ENCODE results near the gene SYNPO. TPM values are rescaled to one million over a fixed set of nuclear protein-coding genes. Genes with fewer than 3 reads are reported as not detected.

The SYNPO gene
- total and polyA plus RNA-seq, 2 experiments from 2014 or later: 7.1 to 8.4 TPM

DNA sequence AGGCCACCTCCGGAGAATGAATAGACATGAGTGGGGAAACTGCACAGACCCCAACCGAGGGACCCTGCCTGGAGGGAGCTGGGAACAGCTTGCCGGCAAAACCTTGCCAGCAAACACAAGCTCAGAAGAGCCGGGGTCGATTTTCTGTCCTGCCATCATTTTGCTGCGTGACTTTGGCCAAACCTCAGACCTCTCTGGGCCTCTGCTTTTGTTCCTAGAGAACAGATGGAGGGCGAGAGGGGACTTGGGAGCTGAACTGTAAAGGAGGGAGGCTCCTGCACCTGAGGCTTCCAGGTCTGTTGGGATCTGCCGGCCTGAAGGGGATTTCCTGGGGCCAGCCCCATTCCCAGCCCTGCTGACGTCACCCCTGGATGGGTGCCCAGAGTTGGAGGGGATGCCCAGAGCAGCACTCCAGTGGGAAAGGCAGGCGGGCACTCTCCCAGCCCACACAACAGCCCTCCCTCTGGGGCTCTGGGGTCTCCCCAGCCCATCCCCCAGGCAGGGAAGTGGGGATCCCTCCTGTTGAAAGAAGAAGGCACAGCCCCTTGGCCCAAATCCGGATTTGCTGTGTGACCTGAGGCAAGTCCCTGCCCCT, 40.4 kb upstream of the SYNPO start:
- no peaks in the 10 kb centered on the region for H4K20me1 ChIP-seq (ENCODE audit: insufficient read depth, poor library complexity, severe bottlenecking)
- WGBS (ENCODE audit: low lambda C conversion rate, missing lambda C conversion rate): 65% methylated on average over 11 of the region's 11 CpGs
- no peak overlapping the region for H2AFZ ChIP-seq
- H3K27me3 ChIP-seq: no peaks in the 10 kb centered on the region
- H3K9me3 ChIP-seq (ENCODE audit: low read depth): no peaks in the 10 kb centered on the region
- H3K4me3 ChIP-seq: no peak overlapping the region
- H3K79me2 ChIP-seq: no peaks in the 10 kb centered on the region
- no peak for TF ChIP-seq CTCF (IDR thresholded peaks at IDR 0.05; ENCODE audit: poor library complexity)
- no peak for TF ChIP-seq EZH2 (IDR thresholded peaks at IDR 0.05; ENCODE audit: borderline replicate concordance)
- TF ChIP-seq EZH2phosphoT487 (IDR thresholded peaks at IDR 0.05; ENCODE audit: low read depth, severe bottlenecking, unreplicated experiment): no peak
- no peaks in the 10 kb centered on the region for H3K9me2 ChIP-seq (replicated peaks; ENCODE audit: insufficient read depth)
- H3K4me2 ChIP-seq: peak overlapping the region; percentile 77
- H3K27ac ChIP-seq: peak overlapping the region; percentile 96
- H3K36me3 ChIP-seq (replicated peaks; ENCODE audit: insufficient read depth, low read depth): no peaks in the 10 kb centered on the region
- DNase-seq (ENCODE audit: low spot score): peak; percentile 80
- peaks cover 56% of the 10 kb centered on the region for H3K4me1 ChIP-seq (ENCODE audit: insufficient read depth)

- Histone ChIP-seq H3K9me3 (ENCODE audit: low read depth) (no peaks in the 10 kb centered on the region), H3K27me3 (no peaks in the 10 kb centered on the region), H3K79me2 (no peaks in the 10 kb centered on the region), H3K4me2 (peak overlapping the region; percentile 77), H4K20me1 (ENCODE audit: insufficient read depth, poor library complexity, severe bottlenecking) (no peaks in the 10 kb centered on the region), H3K36me3 (replicated peaks; ENCODE audit: insufficient read depth, low read depth) (no peaks in the 10 kb centered on the region), H2AFZ (no peak overlapping the region), H3K27ac (peak overlapping the region; percentile 96), H3K4me3 (no peak overlapping the region), H3K9me2 (replicated peaks; ENCODE audit: insufficient read depth) (no peaks in the 10 kb centered on the region), H3K4me1 (ENCODE audit: insufficient read depth) (peaks cover 56% of the 10 kb centered on the region)
- TF ChIP-seq EZH2phosphoT487 (IDR thresholded peaks at IDR 0.05; ENCODE audit: low read depth, severe bottlenecking, unreplicated experiment): no peak
- 61% methylated on average over 20 of the region's 25 CpGs for WGBS (ENCODE audit: low lambda C conversion rate, missing lambda C conversion rate)
- no peak for DNase-seq (ENCODE audit: low spot score)
These were observed 39.6 kb upstream of the SYNPO start for GRCh38 chr5:150600616-150601490.

DNA sequence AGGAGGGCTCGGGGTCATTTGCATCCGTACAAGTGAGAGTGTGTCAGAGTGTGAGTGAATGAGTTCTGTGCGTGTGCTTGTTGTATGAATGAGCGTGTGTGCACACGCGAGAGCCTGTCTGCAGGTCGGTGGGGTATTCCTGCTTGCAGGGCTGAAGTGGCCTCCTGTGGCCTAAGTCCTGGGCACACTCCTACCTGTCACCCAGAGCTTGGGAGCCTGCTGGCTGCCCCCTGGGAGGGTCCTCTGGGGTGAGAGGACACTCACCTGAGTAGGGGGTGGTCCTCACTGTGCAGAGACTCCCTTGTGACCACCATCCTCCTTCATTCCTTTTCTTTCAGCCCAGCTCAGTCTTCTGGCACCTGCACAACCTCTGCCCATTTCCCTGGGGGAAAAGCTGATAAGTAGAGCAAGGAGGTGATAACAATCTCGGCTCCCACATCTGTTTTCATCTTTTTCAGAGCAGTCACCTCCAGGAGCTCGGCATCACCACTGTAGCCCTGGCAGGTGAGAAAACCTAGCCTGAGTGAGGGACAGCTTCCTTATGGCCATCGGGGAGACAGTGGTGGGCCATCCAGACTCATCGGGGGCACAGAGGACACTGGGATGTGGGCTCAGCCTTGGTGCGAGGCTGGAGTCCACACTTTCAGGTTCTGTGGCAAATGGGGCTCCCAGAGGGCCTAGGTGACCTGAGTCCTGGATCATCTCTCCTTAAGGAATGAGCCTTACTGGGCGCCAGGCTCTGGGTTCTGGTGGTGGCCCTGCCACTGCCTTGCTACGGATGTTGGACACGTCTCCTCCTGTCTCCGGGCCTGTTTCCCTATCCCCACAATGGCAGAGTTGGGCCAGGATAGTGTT, 38.7 kb upstream of the SYNPO start:
- peak overlapping the region; percentile 77 for H3K4me2 ChIP-seq
- H3K36me3 ChIP-seq (replicated peaks; ENCODE audit: insufficient read depth, low read depth): no peaks in the 10 kb centered on the region
- TF ChIP-seq CTCF (IDR thresholded peaks at IDR 0.05; ENCODE audit: poor library complexity) (no peak), EZH2 (IDR thresholded peaks at IDR 0.05; ENCODE audit: borderline replicate concordance) (no peak), EZH2phosphoT487 (IDR thresholded peaks at IDR 0.05; ENCODE audit: low read depth, severe bottlenecking, unreplicated experiment) (no peak)
- H3K9me2 ChIP-seq (replicated peaks; ENCODE audit: insufficient read depth): no peaks in the 10 kb centered on the region
- H3K79me2 ChIP-seq: no peaks in the 10 kb centered on the region
- no peak overlapping the region for H2AFZ ChIP-seq
- H4K20me1 ChIP-seq (ENCODE audit: insufficient read depth, poor library complexity, severe bottlenecking): no peaks in the 10 kb centered on the region
- WGBS (ENCODE audit: low lambda C conversion rate, missing lambda C conversion rate): 79% methylated on average over 16 of the region's 16 CpGs
- H3K27me3 ChIP-seq: no peaks in the 10 kb centered on the region
- peak overlapping the region; percentile 96 for H3K27ac ChIP-seq
- H3K4me3 ChIP-seq: no peak overlapping the region
- no peaks in the 10 kb centered on the region for H3K9me3 ChIP-seq (ENCODE audit: low read depth)
- H3K4me1 ChIP-seq (ENCODE audit: insufficient read depth): peaks cover 52% of the 10 kb centered on the region
- no peak for DNase-seq (ENCODE audit: low spot score)

Data from hepatocyte (in vitro differentiated cells).